ENCODE measurements around the gene PAF1. TPM values are rescaled to one million over a fixed set of nuclear protein-coding genes. Genes with fewer than 3 reads are reported as not detected.

PAF1 gene
- 25.3 and 26.7 TPM in 2 replicates for total RNA-seq (2014; rRNA removed; shearing (Covaris generic); ENCODE audit: low replicate concordance)

DNA sequence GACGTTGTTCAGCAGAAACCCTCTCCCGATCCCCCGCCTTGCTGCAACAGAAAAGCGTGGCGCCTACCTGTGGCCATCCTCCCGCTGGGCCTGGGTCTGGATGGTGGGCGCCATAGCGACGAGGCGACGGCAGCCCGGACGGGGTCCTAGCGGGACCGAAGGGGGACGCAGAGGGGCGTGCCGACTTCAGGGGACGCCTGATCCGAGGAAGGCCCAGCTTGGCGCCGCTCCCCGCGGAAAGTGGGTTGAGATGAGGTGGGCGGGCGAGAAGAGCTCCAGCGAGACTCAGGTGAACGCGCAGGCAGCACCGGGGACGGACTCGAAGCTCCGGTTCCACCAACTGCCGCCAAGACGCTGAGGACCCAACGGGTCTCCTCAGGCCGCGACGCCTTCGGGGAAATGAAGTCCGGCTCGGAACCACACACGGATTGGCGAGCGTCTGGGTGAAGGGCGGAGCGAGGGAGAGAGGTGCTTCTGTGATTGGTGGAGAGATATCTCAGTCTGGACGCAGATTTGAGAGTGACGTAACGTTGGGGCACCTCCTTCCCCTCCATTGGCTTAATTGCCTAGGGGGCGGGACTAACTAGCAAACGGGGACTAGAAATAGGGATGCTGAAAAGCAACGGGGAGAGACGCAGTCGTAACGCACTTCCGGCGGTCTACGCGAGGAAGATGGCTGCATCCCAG lies at the start of gene PAF1, which contains the start of gene MED29:
Gene PAF1 (minus strand): TSS at position 356 of the 687 bp plus-strand sequence. CDS start 242 bp downstream, at position 114.
Gene MED29 (plus strand): TSS at position 628 of the 687 bp plus-strand sequence. CDS start 45 bp downstream, at position 673.
- Histone ChIP-seq H3K4me3 (ENCODE audit: low read length) (peak within 1 kb of the TSS; percentile 92), H3K4me2 (ENCODE audit: low read depth, low read length, poor library complexity, severe bottlenecking) (peak within 1 kb of the TSS; percentile 91), H4K20me1 (ENCODE audit: insufficient read depth, low read depth, low read length) (no peaks in the 10 kb centered on the region), H3K36me3 (ENCODE audit: insufficient read depth, low read length) (peaks cover 22% of the 10 kb centered on the region; the same call in 1 of the 2 replicates), H3K27me3 (ENCODE audit: low read length) (no peaks in the 10 kb centered on the region), H3K79me2 (ENCODE audit: low read length) (peaks cover 31% of the 10 kb centered on the region), H3K4me1 (ENCODE audit: low read length) (peaks cover 20% of the 10 kb centered on the region), H2AFZ (ENCODE audit: low read length) (peak within 1 kb of the TSS; percentile 83), H3K27ac (ENCODE audit: low read length) (peak within 1 kb of the TSS; percentile 75), H3K9ac (ENCODE audit: low read length) (peak within 1 kb of the TSS; percentile 92), H3K9me2 (replicated peaks; ENCODE audit: insufficient read depth, low read length) (no peaks in the 10 kb centered on the region), H3K9me3 (ENCODE audit: low read length) (no peaks in the 10 kb centered on the region)
- DNase-seq = peak; percentile 100

DNA sequence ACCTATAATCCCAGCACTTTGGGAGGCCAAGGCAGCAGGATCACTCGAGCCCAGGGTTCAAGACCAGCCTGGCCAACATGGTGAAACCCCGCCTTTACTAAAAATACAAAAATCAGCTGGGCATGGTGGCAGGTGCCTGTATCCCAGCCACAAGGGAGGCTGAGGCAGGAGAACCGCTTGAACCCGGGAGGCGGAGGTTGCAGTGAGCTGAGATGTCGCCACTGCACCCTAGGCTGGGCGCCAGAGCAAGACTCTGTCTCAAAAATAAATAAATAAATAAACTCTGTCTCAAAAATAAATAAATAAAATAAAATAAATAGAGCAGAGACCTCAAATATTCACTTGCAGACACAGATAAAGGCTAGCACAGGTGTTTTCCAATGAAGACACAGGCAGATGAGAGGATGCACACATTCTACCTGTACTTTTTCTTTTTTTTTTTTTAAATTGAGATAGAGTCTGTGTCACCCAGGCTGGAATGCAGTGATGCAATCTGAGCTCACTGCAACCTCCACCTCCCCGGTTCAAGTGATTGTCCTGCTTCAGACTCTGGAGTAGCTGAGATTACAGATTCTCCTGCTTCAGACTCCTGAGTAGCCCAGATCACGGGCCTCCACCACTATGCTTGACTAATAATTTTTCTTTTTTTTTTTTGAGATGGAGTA lies 47.5 kb upstream of the PAF1 start:
- no peaks in the 10 kb centered on the region for H3K27me3 ChIP-seq (ENCODE audit: low read length)
- H4K20me1 ChIP-seq (ENCODE audit: insufficient read depth, low read depth, low read length) = peaks cover 15% of the 10 kb centered on the region
- no peaks in the 10 kb centered on the region for H3K9me2 ChIP-seq (replicated peaks; ENCODE audit: insufficient read depth, low read length)
- no peak overlapping the region for H3K4me3 ChIP-seq (ENCODE audit: low read length)
- no peak overlapping the region for H3K4me2 ChIP-seq (ENCODE audit: low read depth, low read length, poor library complexity, severe bottlenecking)
- H3K9ac ChIP-seq (ENCODE audit: low read length) = no peak overlapping the region
- H3K36me3 ChIP-seq (ENCODE audit: insufficient read depth, low read length) = peaks cover 16% of the 10 kb centered on the region
- DNase-seq = no peak
- H3K79me2 ChIP-seq (ENCODE audit: low read length) = peaks cover 29% of the 10 kb centered on the region
- H3K4me1 ChIP-seq (ENCODE audit: low read length) = peaks cover 52% of the 10 kb centered on the region
- H3K27ac ChIP-seq (ENCODE audit: low read length) = no peak overlapping the region; the same call in 1 of the 2 replicates
- no peaks in the 10 kb centered on the region for H3K9me3 ChIP-seq (ENCODE audit: low read length)
- H2AFZ ChIP-seq (ENCODE audit: low read length) = no peak overlapping the region

DNA sequence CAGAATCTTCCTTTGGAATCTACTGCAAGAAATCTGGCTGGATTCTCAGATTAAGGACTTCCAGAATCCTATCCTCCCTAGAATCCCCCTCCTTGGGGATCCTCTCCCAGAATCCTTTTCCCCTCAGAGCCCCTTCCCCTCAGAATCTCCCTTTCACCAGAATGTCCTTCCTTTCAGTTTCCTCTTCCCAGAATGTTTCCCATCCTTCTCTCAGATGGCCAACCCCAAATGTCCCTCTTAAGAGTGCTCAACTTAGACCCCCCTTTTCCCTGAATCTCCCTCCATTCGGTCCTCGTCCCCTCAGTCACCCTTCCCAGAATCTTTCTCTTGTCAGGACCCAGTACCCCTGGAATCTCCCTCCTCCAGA lies 45.4 kb upstream of the PAF1 start:
- Histone ChIP-seq H2AFZ (ENCODE audit: low read length) (no peak overlapping the region), H3K4me1 (ENCODE audit: low read length) (peaks cover 46% of the 10 kb centered on the region)
- no peak for DNase-seq

DNA sequence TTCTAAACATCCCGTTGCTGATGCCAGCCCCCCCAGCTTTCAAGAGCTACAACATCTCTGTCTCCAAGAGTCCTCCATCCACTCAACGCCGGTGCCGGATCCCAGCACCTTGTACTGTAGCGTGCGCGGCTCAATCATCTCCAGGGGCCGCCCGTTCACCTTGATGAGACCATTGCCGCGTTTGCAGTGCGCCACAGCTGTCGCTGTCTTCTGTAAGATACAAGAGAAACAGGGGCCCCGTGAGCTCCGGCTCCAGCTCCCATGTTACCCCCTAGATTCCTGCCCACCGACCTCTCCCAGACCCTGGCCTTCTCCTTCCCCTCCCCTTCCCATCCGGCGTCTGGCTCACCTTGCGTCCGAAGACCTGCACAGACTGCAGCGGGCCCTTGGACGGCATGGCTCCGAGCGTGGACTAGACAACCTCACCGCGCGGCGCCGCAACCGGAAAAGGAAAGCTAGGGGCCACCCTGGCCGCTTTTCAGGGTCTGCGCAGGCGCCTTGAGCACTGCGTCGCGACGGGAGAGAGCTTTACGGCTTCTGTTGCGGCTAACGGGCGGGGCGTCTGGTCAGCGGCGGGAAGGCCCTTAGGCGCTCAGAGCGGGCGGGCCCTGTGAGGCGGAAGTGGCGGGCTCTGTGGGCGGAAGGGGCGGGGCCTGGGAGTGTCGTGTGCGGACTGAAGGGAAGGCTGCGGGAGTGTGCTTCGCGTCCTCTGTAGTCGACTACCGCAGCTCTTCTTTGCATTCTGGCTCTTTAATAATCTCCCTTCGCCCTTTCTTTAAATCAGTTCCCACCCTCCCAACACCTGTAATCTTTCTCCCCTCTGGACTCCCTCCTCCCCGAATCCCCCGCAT lies 44.8 kb upstream of the PAF1 start, which contains the start of gene RPS16:
Gene RPS16 (minus strand): TSS at position 451 of the 851 bp plus-strand sequence. CDS start 54 bp downstream, at position 397.
- Histone ChIP-seq H3K9me2 (replicated peaks; ENCODE audit: insufficient read depth, low read length) (no peaks in the 10 kb centered on the region), H2AFZ (ENCODE audit: low read length) (no peak within 1 kb of the TSS), H3K4me3 (ENCODE audit: low read length) (peak within 1 kb of the TSS; percentile 99), H3K27me3 (ENCODE audit: low read length) (no peaks in the 10 kb centered on the region), H3K79me2 (ENCODE audit: low read length) (peaks cover 29% of the 10 kb centered on the region), H3K9me3 (ENCODE audit: low read length) (no peaks in the 10 kb centered on the region), H3K36me3 (ENCODE audit: insufficient read depth, low read length) (peaks cover 25% of the 10 kb centered on the region), H4K20me1 (ENCODE audit: insufficient read depth, low read depth, low read length) (peaks cover 19% of the 10 kb centered on the region), H3K4me2 (ENCODE audit: low read depth, low read length, poor library complexity, severe bottlenecking) (peak within 1 kb of the TSS; percentile 100), H3K27ac (ENCODE audit: low read length) (peak within 1 kb of the TSS; percentile 90), H3K4me1 (ENCODE audit: low read length) (peaks cover 40% of the 10 kb centered on the region), H3K9ac (ENCODE audit: low read length) (peak within 1 kb of the TSS; percentile 100)
- DNase-seq = peak; percentile 100

More for the DNA sequence above, 45.4 kb upstream of the PAF1 start:
- Histone ChIP-seq H3K27me3 (ENCODE audit: low read length) (no peaks in the 10 kb centered on the region), H3K36me3 (ENCODE audit: insufficient read depth, low read length) (peaks cover 25% of the 10 kb centered on the region), H4K20me1 (ENCODE audit: insufficient read depth, low read depth, low read length) (peaks cover 19% of the 10 kb centered on the region), H3K9me2 (replicated peaks; ENCODE audit: insufficient read depth, low read length) (no peaks in the 10 kb centered on the region), H3K9me3 (ENCODE audit: low read length) (no peaks in the 10 kb centered on the region), H3K4me3 (ENCODE audit: low read length) (peak overlapping the region; percentile 99), H3K79me2 (ENCODE audit: low read length) (peaks cover 29% of the 10 kb centered on the region), H3K9ac (ENCODE audit: low read length) (peak overlapping the region; percentile 99), H3K27ac (ENCODE audit: low read length) (peak overlapping the region; percentile 90), H3K4me2 (ENCODE audit: low read depth, low read length, poor library complexity, severe bottlenecking) (peak overlapping the region; percentile 100)

DNA sequence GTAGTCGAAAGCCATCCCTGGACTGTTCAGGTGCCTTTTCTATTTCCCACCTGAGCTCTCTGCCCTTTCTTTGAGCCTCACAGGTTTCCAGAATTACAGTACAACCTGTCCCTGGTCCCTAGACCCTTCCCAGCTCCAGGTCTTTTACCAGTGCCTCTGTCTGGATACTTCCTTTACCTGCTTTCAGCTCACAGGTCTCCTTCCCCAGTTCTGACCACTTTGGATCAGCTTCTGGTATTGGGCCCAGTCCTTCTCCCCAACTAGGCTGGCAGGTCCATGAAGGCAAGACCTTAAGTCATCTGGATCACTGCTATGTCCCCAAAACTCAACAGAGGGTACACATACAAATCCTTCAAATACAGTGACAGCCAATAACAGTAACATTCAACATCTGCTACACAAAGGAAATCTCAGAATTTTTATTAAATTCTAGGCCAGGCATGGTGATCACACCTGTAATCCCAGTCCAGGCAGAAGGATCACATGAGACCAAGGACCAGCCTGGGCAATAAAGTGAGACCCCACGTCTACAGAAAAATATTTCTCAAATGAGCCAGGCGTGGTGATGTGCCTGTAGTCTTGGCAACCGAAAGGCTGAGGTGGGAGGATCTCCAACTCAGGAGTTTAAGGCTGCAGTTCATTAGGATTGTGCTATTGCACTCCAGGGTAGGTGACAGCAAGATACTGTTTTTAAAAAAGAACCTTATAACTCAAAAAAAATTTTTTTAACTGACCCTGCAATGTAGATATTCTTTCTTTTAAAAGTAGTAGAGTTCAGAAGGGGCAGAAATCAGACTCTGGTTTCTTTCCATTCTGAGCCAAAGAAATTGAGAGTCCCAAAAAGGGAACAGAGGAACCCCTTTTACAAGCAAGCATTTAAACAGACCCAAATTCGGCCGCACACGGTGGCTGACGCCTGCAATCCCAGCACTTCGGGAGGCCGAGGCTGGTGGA lies 43.5 kb upstream of the PAF1 start:
- H3K9me3 ChIP-seq (ENCODE audit: low read length) = no peaks in the 10 kb centered on the region
- peak overlapping the region; percentile 83 for H3K27ac ChIP-seq (ENCODE audit: low read length)
- no peaks in the 10 kb centered on the region for H3K9me2 ChIP-seq (replicated peaks; ENCODE audit: insufficient read depth, low read length)
- H4K20me1 ChIP-seq (ENCODE audit: insufficient read depth, low read depth, low read length) = peaks cover 19% of the 10 kb centered on the region
- H3K4me2 ChIP-seq (ENCODE audit: low read depth, low read length, poor library complexity, severe bottlenecking) = peak overlapping the region; percentile 76
- DNase-seq = no peak
- no peaks in the 10 kb centered on the region for H3K27me3 ChIP-seq (ENCODE audit: low read length)
- peak overlapping the region; percentile 99 for H3K4me3 ChIP-seq (ENCODE audit: low read length)
- H3K79me2 ChIP-seq (ENCODE audit: low read length) = peaks cover 29% of the 10 kb centered on the region
- H3K36me3 ChIP-seq (ENCODE audit: insufficient read depth, low read length) = peaks cover 25% of the 10 kb centered on the region
- peak overlapping the region; percentile 100 for H3K9ac ChIP-seq (ENCODE audit: low read length)
- peaks cover 26% of the 10 kb centered on the region for H3K4me1 ChIP-seq (ENCODE audit: low read length)
- no peak overlapping the region for H2AFZ ChIP-seq (ENCODE audit: low read length)

DNA sequence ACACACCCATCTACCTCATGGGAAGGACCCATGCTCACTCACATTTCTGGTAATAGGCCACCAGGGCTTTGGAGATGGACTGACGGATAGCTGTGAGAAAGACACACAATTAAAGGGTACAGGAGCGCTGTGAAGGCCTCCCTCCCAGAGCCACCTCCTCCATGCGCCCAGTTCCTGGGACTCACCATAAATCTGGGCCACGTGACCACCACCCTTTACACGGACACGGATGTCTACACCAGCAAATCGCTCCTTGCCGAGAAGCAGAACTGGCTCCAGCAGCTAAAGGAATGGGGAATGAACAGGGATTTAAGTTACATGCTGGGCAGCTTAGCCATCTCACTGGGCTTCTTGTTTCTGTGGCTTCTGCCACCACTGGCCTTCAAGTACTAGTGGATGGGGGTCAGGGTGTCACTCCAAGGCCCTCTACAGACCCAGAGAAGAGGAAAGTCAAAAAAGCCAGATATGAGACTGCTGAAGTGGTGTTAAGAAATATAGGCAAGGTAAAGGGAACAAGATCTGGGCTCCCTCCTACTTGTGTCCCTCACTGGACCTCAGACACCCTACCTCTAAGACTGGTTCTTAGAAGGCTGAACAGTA lies 42.7 kb upstream of the PAF1 start:
- DNase-seq = no peak
- peaks cover 24% of the 10 kb centered on the region for H3K4me1 ChIP-seq (ENCODE audit: low read length)

DNA sequence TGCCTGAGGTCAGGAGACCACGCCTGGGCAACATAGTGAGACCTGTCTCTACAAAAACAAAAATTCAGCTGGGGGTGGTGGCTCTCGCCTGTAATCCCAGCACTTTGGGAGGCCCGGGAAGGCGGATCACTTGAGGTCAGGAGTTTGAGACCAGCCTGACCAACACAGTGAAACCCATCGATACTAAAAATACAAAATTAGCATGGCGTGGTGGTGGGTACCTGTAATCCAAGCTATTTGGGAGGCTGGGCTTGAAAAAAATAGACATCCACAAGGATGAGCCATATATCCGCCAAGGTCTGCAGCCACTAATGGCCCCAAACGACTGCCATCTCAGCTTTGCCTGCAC lies 41.7 kb upstream of the PAF1 start:
- Histone ChIP-seq H3K4me1 (ENCODE audit: low read length) (peaks cover 24% of the 10 kb centered on the region), H3K9me2 (replicated peaks; ENCODE audit: insufficient read depth, low read length) (no peaks in the 10 kb centered on the region), H2AFZ (ENCODE audit: low read length) (no peak overlapping the region), H3K4me3 (ENCODE audit: low read length) (no peak overlapping the region), H4K20me1 (ENCODE audit: insufficient read depth, low read depth, low read length) (peaks cover 19% of the 10 kb centered on the region), H3K27me3 (ENCODE audit: low read length) (no peaks in the 10 kb centered on the region), H3K36me3 (ENCODE audit: insufficient read depth, low read length) (peaks cover 25% of the 10 kb centered on the region), H3K9me3 (ENCODE audit: low read length) (no peaks in the 10 kb centered on the region), H3K4me2 (ENCODE audit: low read depth, low read length, poor library complexity, severe bottlenecking) (no peak overlapping the region), H3K27ac (ENCODE audit: low read length) (no peak overlapping the region), H3K79me2 (ENCODE audit: low read length) (peaks cover 29% of the 10 kb centered on the region), H3K9ac (ENCODE audit: low read length) (no peak overlapping the region)
- DNase-seq = no peak

More for the DNA sequence above, 42.7 kb upstream of the PAF1 start:
- Histone ChIP-seq H3K79me2 (ENCODE audit: low read length) (peaks cover 29% of the 10 kb centered on the region), H3K4me3 (ENCODE audit: low read length) (0 out of 2 replicates have a peak overlapping the region, but pooled peaks have one; percentile 99), H4K20me1 (ENCODE audit: insufficient read depth, low read depth, low read length) (peaks cover 19% of the 10 kb centered on the region), H3K36me3 (ENCODE audit: insufficient read depth, low read length) (peaks cover 25% of the 10 kb centered on the region), H3K9me2 (replicated peaks; ENCODE audit: insufficient read depth, low read length) (no peaks in the 10 kb centered on the region), H3K27me3 (ENCODE audit: low read length) (no peaks in the 10 kb centered on the region), H3K9ac (ENCODE audit: low read length) (peak overlapping the region; percentile 100; the same call in 1 of the 2 replicates), H3K4me2 (ENCODE audit: low read depth, low read length, poor library complexity, severe bottlenecking) (peak overlapping the region; percentile 76), H3K9me3 (ENCODE audit: low read length) (no peaks in the 10 kb centered on the region), H2AFZ (ENCODE audit: low read length) (no peak overlapping the region), H3K27ac (ENCODE audit: low read length) (no peak overlapping the region; the same call in 1 of the 2 replicates)
